K562 (cell line): ENCODE results near the gene SLC15A3. TPM values are rescaled to one million over a fixed set of nuclear protein-coding genes. Genes with fewer than 3 reads are reported as not detected.

Source experiments
- HMGN3 ChIP-seq: IDR thresholded peaks from 2 replicates; pipeline ENCODE4 v1.6.1; 2011; ENCODE audit warnings: borderline replicate concordance, low read depth, mild to moderate bottlenecking, mixed read lengths, low read length; ENCODE audit not compliant: insufficient read length; ENCODE audit errors: extremely low read depth
- MGA ChIP-seq: fragments of 450-650 bp; IDR thresholded peaks from 2 replicates; pipeline ENCODE4 v1.6.1; 2016; ENCODE audit warnings: mild to moderate bottlenecking, moderate library complexity
- polyA plus RNA-seq, 8 experiments: library from polyadenylated mRNA; depleted of rRNA in 4 of 8; stranded (reverse) in 5 of 8; unstranded in 3 of 8; fragments of >200 nt; fragmentation: Nextera tagmentation in 2 of 8; fragmentation: Illumina TruSeq in 1 of 8; extraction: Ambion mirVana in 2 of 8; extraction: Trizol in 1 of 8; gene quantifications; 2 replicates each; pipeline versions ENCODE4 v1.2.1 to v1.2.3, GENCODE V29; 2011 to 2014; ENCODE audit warnings: inconsistent platforms in 1 of 8, missing spikeins in 1 of 8
- total RNA-seq, 7 experiments: library from RNA; depleted of rRNA in 6 of 7; stranded (reverse); fragments of >200 nt in 6 of 7; fragmentation: Illumina TruSeq in 2 of 7; extraction: Trizol in 2 of 7; gene quantifications; 2 replicates each; pipeline versions ENCODE4 v1.2.1 to v1.2.3, GENCODE V29; 2011 to 2021; ENCODE audit warnings: low replicate concordance in 1 of 7

SLC15A3 gene
- total and polyA plus RNA-seq, 9 of the 15 experiments (the other 6 are each of a cell fraction or from before 2014, with no cell fraction given): 0.07 to 0.27 TPM; not detected in 7

- TF ChIP-seq MGA (no peak), HMGN3 (no peak)
Measured at GRCh38 chr11:60929764-60930163, 22.2 kb downstream of the SLC15A3 start (continued).
